NCI-H2081 (cell line): Measurements from ENCODE around the gene RCOR3.
A peak's percentile ranks its signal among the peaks of the same experiment; 100 is the strongest.
"Not testable (repeated sequence)": the region's sequence is repeated elsewhere in the genome, so short reads cannot be mapped to it uniquely, and the experiment has no call there.

Source experiments
- DNase-seq, 2 experiments: peaks; one replicate each; lab custom pipeline; 2025; lab: John Stamatoyannopoulos, UW

Gene RCOR3

GRCh38 chr1:211340622-211341507 lies 81.7 kb downstream of the RCOR3 start:
- DNase-seq = no peak

GRCh38 chr1:211341999-211342398 lies 82.8 kb downstream of the RCOR3 start:
- DNase-seq = no peak

- no peak for DNase-seq
Measured at GRCh38 chr1:211343607-211344006, 84.4 kb downstream of the RCOR3 start.

GRCh38 chr1:211344152-211344618 lies 85.0 kb downstream of the RCOR3 start:
- DNase-seq = no peak

GRCh38 chr1:211345719-211346118 lies 86.6 kb downstream of the RCOR3 start:
- peak in 1 of 2 experiments; percentile 11 for DNase-seq

- no peak for DNase-seq
Measured at GRCh38 chr1:211347077-211347844, 88.1 kb downstream of the RCOR3 start.

GRCh38 chr1:211348547-211348946 lies 89.4 kb downstream of the RCOR3 start:
- no peak for DNase-seq

- DNase-seq = no peak
Measured at GRCh38 chr1:211349741-211350140, 90.6 kb downstream of the RCOR3 start.

GRCh38 chr1:211352055-211352454 lies 92.9 kb downstream of the RCOR3 start:
- DNase-seq = not testable (repeated sequence)

GRCh38 chr1:211352465-211352864 lies 93.3 kb downstream of the RCOR3 start:
- no peak for DNase-seq

GRCh38 chr1:211352985-211353515 lies 93.9 kb downstream of the RCOR3 start:
- DNase-seq = peak in 1 of 2 experiments; percentile 40

- no peak for DNase-seq
Measured at GRCh38 chr1:211353562-211354212, 94.5 kb downstream of the RCOR3 start.

GRCh38 chr1:211355873-211356272 lies 96.7 kb downstream of the RCOR3 start:
- no peak for DNase-seq

- DNase-seq = no peak
Measured at GRCh38 chr1:211356723-211357407, 97.7 kb downstream of the RCOR3 start.

GRCh38 chr1:211358685-211359084 lies 99.5 kb downstream of the RCOR3 start:
- DNase-seq = no peak

GRCh38 chr1:211359876-211360275 lies 100.7 kb downstream of the RCOR3 start:
- no peak for DNase-seq

GRCh38 chr1:211361202-211361601 lies 102.0 kb downstream of the RCOR3 start:
- no peak for DNase-seq
